ENCODE results near the gene MEAK7. TPM values are rescaled to one million over a fixed set of nuclear protein-coding genes. Genes with fewer than 3 reads are reported as not detected.
A peak's percentile ranks its signal among the peaks of the same experiment; 100 is the strongest.

Gene MEAK7
- total RNA-seq, 1 donor from 2014 or later, result 10.8 TPM

DNA sequence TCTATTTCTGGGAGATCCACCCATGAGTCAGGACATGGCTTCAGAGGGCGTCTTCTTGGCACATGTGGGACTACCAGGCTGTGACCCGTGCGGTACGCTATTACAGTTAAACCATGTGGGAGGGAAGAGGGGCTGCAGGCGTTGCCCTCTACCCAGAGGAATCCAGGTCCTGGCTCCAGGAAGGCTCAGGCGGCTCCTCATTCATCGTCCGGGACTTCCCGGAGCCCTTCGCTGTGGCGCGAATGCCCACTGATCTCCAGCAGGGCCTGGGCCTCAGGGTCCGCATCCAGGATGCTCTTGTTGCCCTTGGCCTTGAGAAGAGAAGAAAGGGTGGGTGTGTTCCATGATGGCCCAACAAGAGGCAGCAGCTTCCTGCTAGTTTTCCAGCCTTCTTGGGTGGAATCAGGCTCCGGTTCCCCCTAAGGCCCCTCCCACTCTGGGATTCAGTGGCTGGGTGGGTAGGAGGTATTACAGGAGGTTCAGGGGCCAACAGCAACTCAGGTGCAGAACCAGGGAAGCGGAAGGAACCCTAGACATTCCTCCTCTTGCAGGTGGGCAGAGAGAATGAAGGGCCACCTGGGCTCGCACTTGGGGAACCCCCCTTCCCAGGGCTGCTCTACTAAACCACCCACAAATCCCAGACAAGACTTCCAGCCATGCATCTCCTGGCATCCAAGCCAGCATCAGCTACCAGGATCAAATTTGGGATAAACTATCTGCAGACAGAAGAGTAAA lies 24.6 kb downstream of the MEAK7 start:
- Histone ChIP-seq H3K4me1 (no peaks in the 10 kb centered on the region), H3K36me3 (peaks cover 19% of the 10 kb centered on the region), H3K9me3 (no peaks in the 10 kb centered on the region), H3K27me3 (no peaks in the 10 kb centered on the region), H3K4me3 (no peak overlapping the region), H3K27ac (no peak overlapping the region)
- ATAC-seq (no peak), DNase-seq (peak; percentile 56)
- TF ChIP-seq, protein P1, sequence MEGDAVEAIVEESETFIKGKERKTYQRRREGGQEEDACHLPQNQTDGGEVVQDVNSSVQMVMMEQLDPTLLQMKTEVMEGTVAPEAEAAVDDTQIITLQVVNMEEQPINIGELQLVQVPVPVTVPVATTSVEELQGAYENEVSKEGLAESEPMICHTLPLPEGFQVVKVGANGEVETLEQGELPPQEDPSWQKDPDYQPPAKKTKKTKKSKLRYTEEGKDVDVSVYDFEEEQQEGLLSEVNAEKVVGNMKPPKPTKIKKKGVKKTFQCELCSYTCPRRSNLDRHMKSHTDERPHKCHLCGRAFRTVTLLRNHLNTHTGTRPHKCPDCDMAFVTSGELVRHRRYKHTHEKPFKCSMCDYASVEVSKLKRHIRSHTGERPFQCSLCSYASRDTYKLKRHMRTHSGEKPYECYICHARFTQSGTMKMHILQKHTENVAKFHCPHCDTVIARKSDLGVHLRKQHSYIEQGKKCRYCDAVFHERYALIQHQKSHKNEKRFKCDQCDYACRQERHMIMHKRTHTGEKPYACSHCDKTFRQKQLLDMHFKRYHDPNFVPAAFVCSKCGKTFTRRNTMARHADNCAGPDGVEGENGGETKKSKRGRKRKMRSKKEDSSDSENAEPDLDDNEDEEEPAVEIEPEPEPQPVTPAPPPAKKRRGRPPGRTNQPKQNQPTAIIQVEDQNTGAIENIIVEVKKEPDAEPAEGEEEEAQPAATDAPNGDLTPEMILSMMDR (IDR thresholded peaks at IDR 0.05), result no peak
- intact Hi-C loops (cut with DNase I), result loop anchor here (10.0 kb wide), 1 partner anchor 205 kb away; no protein-coding TSS in a partner anchor

DNA sequence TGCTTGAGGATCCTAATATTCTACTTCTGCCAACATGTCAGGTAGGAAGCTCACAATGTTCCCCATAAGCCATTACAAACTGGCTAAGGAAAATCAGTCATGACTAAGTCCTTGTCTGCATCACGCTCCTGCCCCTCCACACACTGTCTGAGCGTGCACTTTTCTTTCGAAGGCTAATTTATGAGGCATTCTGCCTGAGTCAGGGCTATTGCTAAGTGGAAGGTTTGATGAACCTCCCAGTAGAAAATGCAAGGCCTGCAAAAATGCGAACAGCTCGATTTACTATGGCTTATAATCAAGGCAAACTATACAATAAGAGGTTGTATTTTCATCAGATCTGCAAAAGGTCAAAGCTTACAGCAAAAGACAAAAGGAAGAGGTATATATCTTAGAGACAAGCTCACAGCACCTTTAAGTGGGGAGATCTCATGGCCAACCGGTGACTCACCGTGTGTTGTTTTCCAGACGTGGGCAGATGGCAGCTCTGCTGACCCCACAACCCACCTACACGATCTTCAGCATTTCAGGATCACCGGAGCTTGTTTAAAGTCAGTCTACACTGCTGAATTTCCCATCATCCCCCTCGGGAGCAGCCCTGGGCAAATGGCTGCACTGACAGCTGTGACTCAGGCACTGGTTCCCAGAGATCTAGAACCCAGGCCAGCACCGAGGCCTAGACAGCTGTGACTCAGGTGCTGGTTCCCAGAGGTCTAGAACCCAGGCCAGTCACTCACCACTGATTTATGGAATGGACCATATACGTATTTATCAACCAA lies 26.1 kb downstream of the MEAK7 start:
- Histone ChIP-seq H3K4me3 (no peak overlapping the region), H3K27ac (no peak overlapping the region), H3K27me3 (no peaks in the 10 kb centered on the region), H3K4me1 (no peaks in the 10 kb centered on the region), H3K9me3 (no peaks in the 10 kb centered on the region), H3K36me3 (peaks cover 19% of the 10 kb centered on the region)
- DNase-seq (peak; percentile 22), ATAC-seq (no peak)
- TF ChIP-seq, protein P1 (IDR thresholded peaks at IDR 0.05), result no peak
- intact Hi-C loops (cut with DNase I), result no loop called here

DNA sequence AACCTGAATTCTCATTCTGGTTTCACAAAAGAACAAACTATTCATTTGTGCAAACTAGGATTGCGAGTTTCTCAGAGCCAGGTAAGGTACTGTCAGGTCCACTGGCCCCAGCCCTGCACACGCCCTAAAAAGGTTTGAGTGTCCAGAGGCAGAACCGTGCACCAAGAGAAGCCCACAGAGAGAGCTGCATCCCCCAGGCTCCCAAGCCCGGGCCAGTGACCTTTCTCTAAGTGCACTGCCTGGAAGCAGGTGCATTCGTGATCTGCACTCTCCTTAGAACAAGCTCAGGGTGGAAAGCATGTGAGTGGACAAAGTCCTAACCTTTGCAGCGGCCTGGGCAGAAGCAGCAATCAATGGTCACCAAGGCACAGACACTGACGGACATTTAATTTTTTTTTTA lies 26.8 kb downstream of the MEAK7 start:
- DNase-seq, result peak; percentile 16

DNA sequence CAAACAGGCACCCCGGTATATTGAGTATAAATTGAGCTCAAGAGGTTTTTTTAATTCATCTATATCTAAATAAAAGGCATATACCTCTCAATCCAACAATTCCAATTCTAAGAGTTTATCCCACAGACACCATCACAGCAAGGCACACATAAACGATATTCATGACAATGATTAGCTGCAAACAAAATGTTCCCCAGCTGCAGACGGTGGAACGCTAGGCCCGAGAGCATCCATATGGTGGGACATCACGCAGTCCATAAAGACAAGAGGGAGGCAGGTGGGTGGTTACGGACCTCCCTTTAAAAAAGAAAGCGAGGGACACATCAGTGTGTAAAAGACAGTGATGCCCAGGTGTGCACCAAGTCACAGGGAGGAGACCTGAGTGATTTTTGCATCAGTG lies 28.1 kb downstream of the MEAK7 start:
- Histone ChIP-seq H3K27me3 (no peaks in the 10 kb centered on the region), H3K4me3 (no peak overlapping the region), H3K9me3 (no peaks in the 10 kb centered on the region), H3K27ac (no peak overlapping the region), H3K36me3 (peaks cover 19% of the 10 kb centered on the region), H3K4me1 (no peaks in the 10 kb centered on the region)
- ATAC-seq (no peak), DNase-seq (peak; percentile 28)
- TF ChIP-seq, protein P1 (IDR thresholded peaks at IDR 0.05), result no peak
- intact Hi-C loops (cut with DNase I), result no loop called here

More for the DNA sequence above, 26.8 kb downstream of the MEAK7 start:
- H3K9me3 ChIP-seq, result no peaks in the 10 kb centered on the region
- H3K27ac ChIP-seq, result no peak overlapping the region
- intact Hi-C loops (cut with DNase I), result no loop called here
- no peaks in the 10 kb centered on the region for H3K27me3 ChIP-seq
- peaks cover 19% of the 10 kb centered on the region for H3K36me3 ChIP-seq
- TF ChIP-seq, protein P1 (IDR thresholded peaks at IDR 0.05), result no peak
- no peak overlapping the region for H3K4me3 ChIP-seq
- ATAC-seq, result no peak
- H3K4me1 ChIP-seq, result no peaks in the 10 kb centered on the region

DNA sequence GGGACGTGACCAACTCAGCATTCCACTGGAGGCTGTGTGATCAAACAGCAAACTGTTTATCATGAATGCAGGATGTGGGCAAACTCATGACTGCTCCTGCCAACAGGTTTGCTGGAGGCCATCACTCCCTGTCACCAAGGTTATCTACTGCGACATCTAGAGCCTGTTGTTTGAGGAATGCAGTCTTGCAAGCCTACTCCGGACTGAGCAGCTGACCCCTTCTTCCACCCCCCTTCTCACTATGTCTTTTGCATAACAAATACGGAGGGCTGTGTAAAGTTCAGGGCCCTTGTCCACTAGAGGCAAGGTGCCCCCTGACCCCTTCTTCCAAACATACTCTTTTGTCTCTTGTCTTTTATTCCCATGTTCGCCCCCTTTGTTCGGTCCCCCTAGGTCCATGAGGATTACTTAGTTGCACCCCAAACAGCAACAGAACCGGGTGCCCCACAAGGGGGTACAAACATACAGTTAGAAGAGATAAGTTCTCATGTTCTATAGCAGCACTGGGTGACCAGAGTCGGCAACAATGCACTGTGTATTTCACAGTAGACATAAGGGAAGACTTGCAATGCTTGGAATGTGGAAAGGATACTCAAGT lies 28.7 kb downstream of the MEAK7 start:
- no peaks in the 10 kb centered on the region for H3K9me3 ChIP-seq
- ATAC-seq (peak; percentile 47), DNase-seq (peak; percentile 42)
- no peak overlapping the region for H3K4me3 ChIP-seq
- H3K36me3 ChIP-seq, result peaks cover 13% of the 10 kb centered on the region
- H3K27ac ChIP-seq, result no peak overlapping the region
- TF ChIP-seq, protein P1 (IDR thresholded peaks at IDR 0.05), result no peak
- H3K27me3 ChIP-seq, result no peaks in the 10 kb centered on the region
- no peaks in the 10 kb centered on the region for H3K4me1 ChIP-seq
- intact Hi-C loops (cut with DNase I), result no loop called here
